Left kidney (tissue), 8 donors: ENCODE results near the gene RBBP5. TPM values are rescaled to one million over a fixed set of nuclear protein-coding genes. Genes with fewer than 3 reads are reported as not detected.
A peak's percentile ranks its signal among the peaks of the same experiment; 100 is the strongest.
"Not testable (repeated sequence)": the region's sequence is repeated elsewhere in the genome, so short reads cannot be mapped to it uniquely, and the experiment has no call there.

Experiments
- DNase-seq: peaks from one replicate; pipeline ENCODE4 v3.0.0-alpha.2; 2013
- long read RNA-seq, 8 donors: transcript quantifications; one replicate each; lab custom pipeline, GENCODE V29; 2026
- polyA plus RNA-seq: library from polyadenylated mRNA; unstranded; fragments of 120-200 nt; gene quantifications from one replicate; pipeline ENCODE4 v1.2.1, GENCODE V29; 2013; ENCODE audit not compliant: insufficient read length

Gene RBBP5
- 23.7 TPM for polyA plus RNA-seq
- long read RNA-seq, donor 1, full-length matches to known transcripts, result 2 of 2 reads
- long read RNA-seq, donor 1, partial matches to known transcripts, result 0 of 2 reads
- long read RNA-seq, donor 1, other reads (novel, unspliced or antisense), result 0 of 2 reads
- long read RNA-seq, donor 2, full-length matches to known transcripts, result 4 of 4 reads
- long read RNA-seq, donor 2, partial matches to known transcripts, result 0 of 4 reads
- long read RNA-seq, donor 2, other reads (novel, unspliced or antisense), result 0 of 4 reads
- long read RNA-seq, donor 3, full-length matches to known transcripts, result 4 of 4 reads
- long read RNA-seq, donor 3, partial matches to known transcripts, result 0 of 4 reads
- long read RNA-seq, donor 3, other reads (novel, unspliced or antisense), result 0 of 4 reads
- long read RNA-seq, donor 4, result 0 reads
- long read RNA-seq, donor 5, full-length matches to known transcripts, result 3 of 3 reads
- long read RNA-seq, donor 5, partial matches to known transcripts, result 0 of 3 reads
- long read RNA-seq, donor 5, other reads (novel, unspliced or antisense), result 0 of 3 reads
- long read RNA-seq, donor 6, full-length matches to known transcripts, result 2 of 2 reads
- long read RNA-seq, donor 6, partial matches to known transcripts, result 0 of 2 reads
- long read RNA-seq, donor 6, other reads (novel, unspliced or antisense), result 0 of 2 reads
- long read RNA-seq, donor 7, full-length matches to known transcripts, result 3 of 22 reads
- long read RNA-seq, donor 7, partial matches to known transcripts, result 19 of 22 reads
- long read RNA-seq, donor 7, other reads (novel, unspliced or antisense), result 0 of 22 reads
- long read RNA-seq, donor 8, full-length matches to known transcripts, result 2 of 2 reads
- long read RNA-seq, donor 8, partial matches to known transcripts, result 0 of 2 reads
- long read RNA-seq, donor 8, other reads (novel, unspliced or antisense), result 0 of 2 reads

DNA sequence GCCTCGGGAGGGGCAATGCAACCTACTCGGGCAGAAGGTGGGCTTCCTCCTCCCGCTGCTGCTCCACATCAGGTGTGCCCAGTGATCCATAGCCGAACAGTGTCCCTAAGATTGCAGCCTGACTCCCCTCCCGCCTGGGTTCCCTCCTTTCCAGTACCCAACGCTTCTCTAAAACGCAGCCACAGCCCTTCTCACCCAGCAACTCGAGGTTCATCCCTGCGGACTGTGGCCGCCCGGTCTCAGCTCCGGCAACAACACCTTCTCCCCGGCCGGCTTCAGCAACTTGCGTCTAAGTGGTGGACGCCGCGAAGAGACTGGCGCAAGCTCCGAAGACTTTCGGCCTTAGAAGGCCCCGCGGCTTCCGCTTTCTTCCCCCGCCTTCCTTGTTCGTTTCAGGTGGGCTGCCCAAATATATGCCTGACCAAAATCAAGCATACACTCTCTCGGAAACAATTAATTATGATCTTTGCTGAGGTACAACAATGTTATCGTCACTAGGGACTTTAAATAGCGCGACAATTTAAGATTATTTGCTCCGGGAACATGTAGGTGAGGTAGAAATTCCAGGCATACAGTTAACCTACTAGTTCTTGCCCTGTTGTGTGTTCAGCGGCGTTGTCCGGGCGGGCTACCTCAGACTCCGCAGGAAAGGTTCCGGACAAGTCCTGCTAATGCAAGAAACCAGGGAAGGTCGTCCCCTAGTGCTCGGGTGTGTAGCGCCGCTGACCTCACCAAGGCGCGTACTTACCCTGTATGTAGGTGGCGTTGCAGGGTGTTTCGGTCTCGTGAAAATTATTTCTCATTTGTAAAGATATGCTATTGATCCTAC is at the start of gene RBBP5:
Gene RBBP5 (minus strand): TSS at position 319 of the 829 bp plus-strand sequence. CDS start 105 bp downstream, at position 214.
- DNase-seq, result peak; percentile 95

GRCh38 chr1:205171369-205171768 is 49.6 kb upstream of the RBBP5 start:
- DNase-seq, result no peak

DNA sequence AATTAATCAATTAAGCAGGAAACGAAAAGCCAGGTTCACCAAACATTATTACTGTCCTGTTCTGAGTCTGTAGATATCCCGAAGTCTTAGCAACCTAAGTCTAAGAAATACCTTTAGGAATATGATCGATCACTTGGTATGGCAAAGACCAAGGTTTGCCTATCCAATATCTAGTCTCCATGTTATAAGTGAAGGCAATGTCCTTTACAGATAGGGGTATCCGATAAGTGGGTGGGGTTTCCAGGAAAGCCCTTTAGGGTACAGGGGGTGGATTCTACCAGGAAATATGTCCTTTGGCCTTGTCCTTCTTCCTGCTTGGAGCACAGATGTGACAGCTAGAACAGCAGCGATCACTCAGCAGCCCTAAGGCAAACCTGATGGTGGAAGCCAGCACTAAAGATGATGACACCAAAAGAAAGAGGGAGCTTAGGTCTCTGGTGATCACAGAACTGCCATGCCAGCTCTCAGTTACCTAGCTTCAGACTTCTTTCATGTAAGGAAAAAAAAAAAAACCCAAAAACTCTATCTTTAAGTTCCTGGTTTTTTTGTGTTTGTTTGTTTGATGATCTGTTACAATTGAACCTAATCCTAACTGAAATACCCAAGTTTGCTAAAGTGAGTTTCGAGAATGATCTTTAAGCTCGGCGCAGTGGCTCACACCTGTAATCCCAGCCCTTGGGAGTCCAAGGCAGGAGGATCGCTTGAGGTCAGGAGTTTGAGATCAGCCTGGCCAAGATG is 48.9 kb upstream of the RBBP5 start:
- DNase-seq, result no peak

GRCh38 chr1:205169248-205169647 is 47.5 kb upstream of the RBBP5 start:
- no peak for DNase-seq

- DNase-seq, result no peak
Measured at GRCh38 chr1:205168291-205168690, 46.5 kb upstream of the RBBP5 start.

- DNase-seq, result no peak
Measured at GRCh38 chr1:205162301-205162700, 40.5 kb upstream of the RBBP5 start.

DNA sequence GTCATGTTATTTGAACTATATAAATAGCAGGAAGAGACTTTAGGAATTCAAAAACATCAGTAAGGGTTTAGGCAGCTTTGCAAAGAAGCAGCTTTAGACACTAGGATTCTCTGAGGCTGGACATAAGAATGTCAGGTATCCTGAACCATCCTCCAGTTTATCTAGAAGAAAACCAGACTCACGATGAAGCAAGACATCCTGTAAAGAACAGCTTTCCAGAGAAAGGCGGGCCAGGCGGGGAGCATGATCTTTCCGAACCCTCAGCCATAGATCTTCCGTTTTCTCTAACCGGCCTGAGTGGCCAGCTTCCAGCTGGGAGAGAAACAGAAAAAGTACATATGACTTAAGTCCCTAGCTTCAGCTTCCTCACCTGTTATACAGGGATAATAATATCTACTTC is 39.3 kb upstream of the RBBP5 start:
- no peak for DNase-seq

- DNase-seq, result no peak
Measured at GRCh38 chr1:205158048-205158616, 36.4 kb upstream of the RBBP5 start.

- DNase-seq, result not testable (repeated sequence)
Measured at GRCh38 chr1:205155665-205156377, 34.0 kb upstream of the RBBP5 start.

- no peak for DNase-seq
Measured at GRCh38 chr1:205152505-205152904, 30.7 kb upstream of the RBBP5 start.

GRCh38 chr1:205150651-205151428 is 29.1 kb upstream of the RBBP5 start:
- no peak for DNase-seq

DNA sequence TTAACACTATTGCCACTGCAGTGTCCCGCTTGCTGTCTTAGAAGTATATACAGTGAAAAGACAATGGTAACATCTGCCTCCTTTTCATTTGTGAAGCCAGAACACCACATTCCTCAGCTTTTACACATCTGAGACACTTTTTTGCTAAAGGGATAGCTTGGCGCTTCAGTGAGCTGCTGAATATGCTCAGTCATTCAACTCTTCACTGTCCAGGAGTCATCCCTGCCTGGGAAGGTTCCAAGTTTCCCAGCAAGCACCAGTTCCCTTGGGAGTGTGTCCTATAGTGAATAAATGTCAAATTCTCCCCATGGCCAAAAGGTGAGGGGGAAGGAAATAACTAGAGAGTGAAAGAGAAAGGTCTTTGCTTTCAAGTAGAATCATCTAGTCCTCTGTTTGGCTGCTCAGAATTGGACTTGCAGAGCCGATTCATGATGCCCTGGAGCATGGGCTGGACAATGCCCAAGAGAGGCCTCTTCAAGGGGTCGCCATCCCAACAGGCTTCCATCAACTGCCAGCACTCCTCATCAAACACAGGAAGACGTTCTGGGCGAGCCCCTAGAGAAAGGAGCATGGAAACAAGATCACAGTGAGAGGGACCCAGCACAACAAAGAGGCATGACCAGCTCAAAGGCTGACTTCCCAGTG is 25.5 kb upstream of the RBBP5 start:
- no peak for DNase-seq

GRCh38 chr1:205144751-205145150 is 23.0 kb upstream of the RBBP5 start:
- DNase-seq, result no peak

DNA sequence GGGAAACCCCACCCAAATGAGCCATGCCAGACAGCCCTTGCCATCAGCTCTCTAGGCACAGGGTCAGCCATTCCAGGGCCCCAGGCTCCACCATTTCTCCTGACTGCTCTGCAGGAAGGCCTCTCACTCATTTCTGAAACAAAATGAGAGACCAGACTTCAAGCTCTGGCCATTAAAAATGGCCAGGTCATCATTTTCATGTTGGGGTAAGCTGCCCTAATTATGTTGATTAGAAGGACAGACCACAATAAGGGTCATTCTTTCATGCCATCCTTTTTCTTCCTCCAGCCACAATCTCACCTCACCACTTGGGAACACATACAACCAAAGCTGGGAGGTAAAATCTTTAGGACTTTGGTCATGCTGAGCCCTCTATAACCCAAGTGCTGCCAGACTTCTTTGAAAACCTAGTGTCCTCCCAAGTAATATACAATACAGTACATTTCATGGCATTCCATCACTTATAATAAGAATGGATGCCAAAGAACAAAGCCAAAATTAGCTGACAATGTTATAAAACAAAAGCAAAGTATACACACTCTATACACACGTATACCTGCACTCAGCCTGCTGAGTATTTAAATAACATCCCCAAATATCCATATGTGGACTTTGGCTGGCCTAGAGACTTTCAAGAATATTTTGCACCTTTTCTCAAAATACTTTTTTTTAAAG is 22.4 kb upstream of the RBBP5 start:
- DNase-seq, result no peak

GRCh38 chr1:205142102-205142469 is 20.3 kb upstream of the RBBP5 start:
- DNase-seq, result no peak

DNA sequence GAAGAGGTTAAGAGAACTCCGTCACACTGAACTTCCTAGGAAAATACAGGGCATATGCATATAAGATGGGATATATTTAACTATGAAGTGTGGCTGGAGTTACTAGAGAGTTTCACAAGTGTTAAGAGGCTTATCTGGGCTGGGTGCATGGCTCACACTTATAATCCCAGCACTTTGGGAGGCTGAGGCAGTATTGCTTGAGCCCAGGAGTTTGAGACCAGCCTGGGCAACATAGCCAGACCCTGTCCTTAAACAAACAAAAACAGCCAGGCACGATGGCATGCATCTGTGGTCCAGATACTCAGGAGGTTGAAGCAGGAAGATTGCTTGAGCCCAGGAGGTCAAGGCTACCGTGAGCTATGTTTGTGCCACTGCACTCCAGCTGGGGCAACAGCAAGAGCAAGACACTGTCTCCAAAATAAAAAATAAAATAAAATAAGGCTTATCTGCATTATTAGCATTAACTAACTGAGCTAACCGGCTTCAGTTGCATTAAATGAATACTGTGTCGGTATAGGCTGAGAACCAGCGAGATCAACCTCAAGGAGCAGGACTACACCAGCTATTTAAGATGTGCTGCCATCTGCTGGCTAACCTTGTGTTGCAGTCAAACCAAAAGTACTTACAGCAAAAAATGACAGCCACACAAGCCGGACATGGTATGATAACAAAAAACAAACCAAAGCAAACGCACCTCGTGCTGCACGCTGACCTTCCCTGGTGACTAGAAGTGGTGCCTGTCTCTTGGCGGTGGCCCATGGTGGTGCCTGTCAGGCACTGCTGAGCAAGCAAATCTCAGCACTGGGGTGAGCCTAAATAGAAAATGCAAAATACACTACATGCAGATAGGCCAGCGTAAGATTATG is 19.7 kb upstream of the RBBP5 start:
- DNase-seq, result peak; percentile 83

DNA sequence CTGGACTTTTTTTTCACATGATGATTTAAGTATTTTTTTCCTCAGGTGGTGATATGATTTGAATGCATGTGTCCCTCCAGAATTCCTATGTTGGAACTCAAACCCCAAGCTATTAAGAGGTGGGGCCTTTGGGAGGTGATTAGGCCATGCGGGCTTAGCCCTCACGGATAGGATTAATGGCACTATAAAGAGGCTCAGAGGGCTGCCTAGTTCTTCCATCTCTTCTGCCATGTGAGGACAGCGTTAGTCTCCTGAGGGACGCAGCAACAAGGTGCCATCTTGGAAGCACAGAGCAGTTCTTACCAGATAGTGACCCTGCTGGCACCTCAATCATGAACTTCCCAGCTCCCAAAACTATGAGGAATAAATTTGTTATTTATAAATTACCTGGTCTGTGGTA is 18.3 kb upstream of the RBBP5 start:
- DNase-seq, result no peak
